Activated CD4-positive, CD25-positive, alpha-beta regulatory T cell treated with anti-CD3 and anti-CD28 coated beads, Interleukin-2, amount 50 U/mL, for 16 hours (primary cell): ENCODE measurements around the gene NSMCE1.

ENCODE experiments used
- DNase-seq: peaks from one replicate; pipeline ENCODE4 v3.0.0-alpha.2; 2020; ENCODE audit warnings: low read depth, low spot score

The NSMCE1 gene

GRCh38 chr16:27230562-27231001 lies 38.0 kb downstream of the NSMCE1 start:
- DNase-seq = peak; percentile 26

GRCh38 chr16:27229891-27230470 lies 38.6 kb downstream of the NSMCE1 start:
- no peak for DNase-seq

- no peak for DNase-seq
These were observed 39.7 kb downstream of the NSMCE1 start for GRCh38 chr16:27228621-27229501.

- no peak for DNase-seq
These were observed 40.5 kb downstream of the NSMCE1 start for GRCh38 chr16:27228045-27228444.

GRCh38 chr16:27226976-27227705 lies 41.4 kb downstream of the NSMCE1 start:
- DNase-seq = no peak

- no peak for DNase-seq
These were observed 42.1 kb downstream of the NSMCE1 start for GRCh38 chr16:27226476-27226875.

GRCh38 chr16:27225536-27226360 lies 42.8 kb downstream of the NSMCE1 start:
- no peak for DNase-seq

- DNase-seq = no peak
These were observed 43.8 kb downstream of the NSMCE1 start for GRCh38 chr16:27224741-27225300.

- DNase-seq = no peak
These were observed 44.3 kb downstream of the NSMCE1 start for GRCh38 chr16:27224271-27224737.

GRCh38 chr16:27223701-27224100 lies 44.9 kb downstream of the NSMCE1 start:
- no peak for DNase-seq

- no peak for DNase-seq
These were observed 45.4 kb downstream of the NSMCE1 start for GRCh38 chr16:27223226-27223610.

GRCh38 chr16:27222249-27223225 lies 46.0 kb downstream of the NSMCE1 start:
- DNase-seq = no peak

GRCh38 chr16:27221576-27222248 lies 46.9 kb downstream of the NSMCE1 start:
- no peak for DNase-seq

GRCh38 chr16:27220991-27221390 lies 47.6 kb downstream of the NSMCE1 start:
- no peak for DNase-seq

- DNase-seq = no peak
These were observed 48.0 kb downstream of the NSMCE1 start for GRCh38 chr16:27220527-27220926.

GRCh38 chr16:27220120-27220519 lies 48.5 kb downstream of the NSMCE1 start:
- DNase-seq = no peak

- DNase-seq = no peak
These were observed 49.4 kb downstream of the NSMCE1 start for GRCh38 chr16:27219161-27219560.

- no peak for DNase-seq
These were observed 49.8 kb downstream of the NSMCE1 start for GRCh38 chr16:27218756-27219155.

- no peak for DNase-seq
These were observed 51.3 kb downstream of the NSMCE1 start for GRCh38 chr16:27217256-27217655.
